ENCODE data around the gene PALLD. TPM values are rescaled to one million over a fixed set of nuclear protein-coding genes. Genes with fewer than 3 reads are reported as not detected.

Gene PALLD
- total RNA-seq, 1 experiment from 2014 or later = 20.9 TPM

GRCh38 chr4:168877511-168878491, 380.9 kb downstream of the PALLD start:
- DNase-seq (ENCODE audit: low read depth, low spot score) = no peak
- in situ Hi-C loops (cut with HindIII; ENCODE audit: low pct_unique_long_range_greater_than_20kb, low sequenced_read_pairs) = no loop called here

- in situ Hi-C loops (cut with HindIII; ENCODE audit: low pct_unique_long_range_greater_than_20kb, low sequenced_read_pairs) = no loop called here
- DNase-seq (ENCODE audit: low read depth, low spot score) = no peak
These were observed 381.8 kb downstream of the PALLD start for GRCh38 chr4:168878623-168879022.

- in situ Hi-C loops (cut with HindIII; ENCODE audit: low pct_unique_long_range_greater_than_20kb, low sequenced_read_pairs) = no loop called here
- no peak for DNase-seq (ENCODE audit: low read depth, low spot score)
These were observed 382.3 kb downstream of the PALLD start for GRCh38 chr4:168879188-168879587.

GRCh38 chr4:168880072-168880675, 383.3 kb downstream of the PALLD start:
- DNase-seq (ENCODE audit: low read depth, low spot score) = no peak
- in situ Hi-C loops (cut with HindIII; ENCODE audit: low pct_unique_long_range_greater_than_20kb, low sequenced_read_pairs) = no loop called here

- in situ Hi-C loops (cut with HindIII; ENCODE audit: low pct_unique_long_range_greater_than_20kb, low sequenced_read_pairs) = no loop called here
- no peak for DNase-seq (ENCODE audit: low read depth, low spot score)
These were observed 384.2 kb downstream of the PALLD start for GRCh38 chr4:168880811-168881595.

DNA sequence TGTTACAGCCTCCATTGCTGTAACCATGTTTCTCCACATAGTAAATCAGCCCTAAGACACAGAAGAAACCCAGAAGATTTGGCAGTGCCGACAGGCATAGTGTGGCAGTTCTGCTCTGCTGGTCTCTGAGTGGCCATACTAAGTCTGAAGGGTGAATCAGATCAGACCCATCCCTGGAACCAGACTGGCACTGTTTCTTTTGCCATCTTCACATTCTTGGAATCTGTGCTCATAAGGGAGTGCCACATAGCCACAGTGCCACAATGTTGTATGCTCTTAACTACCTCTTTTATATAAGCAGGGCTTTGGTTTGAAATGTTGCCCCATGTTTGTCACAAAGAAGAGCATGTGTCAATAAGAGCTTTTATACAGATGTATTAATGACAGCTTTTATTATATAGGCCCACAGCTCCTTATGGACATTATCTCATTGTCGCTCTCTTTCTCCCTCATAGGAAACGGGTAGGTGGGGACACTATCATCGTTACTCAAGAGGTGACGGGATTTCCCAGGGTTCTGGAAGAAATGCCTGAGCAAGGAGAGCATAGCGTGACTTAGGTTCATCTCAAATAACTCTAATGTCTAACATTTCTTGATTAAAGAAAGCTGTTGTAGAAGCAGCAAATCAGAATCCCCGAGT, 385.0 kb downstream of the PALLD start:
- no peak for DNase-seq (ENCODE audit: low read depth, low spot score)
- in situ Hi-C loops (cut with HindIII; ENCODE audit: low pct_unique_long_range_greater_than_20kb, low sequenced_read_pairs) = no loop called here

DNA sequence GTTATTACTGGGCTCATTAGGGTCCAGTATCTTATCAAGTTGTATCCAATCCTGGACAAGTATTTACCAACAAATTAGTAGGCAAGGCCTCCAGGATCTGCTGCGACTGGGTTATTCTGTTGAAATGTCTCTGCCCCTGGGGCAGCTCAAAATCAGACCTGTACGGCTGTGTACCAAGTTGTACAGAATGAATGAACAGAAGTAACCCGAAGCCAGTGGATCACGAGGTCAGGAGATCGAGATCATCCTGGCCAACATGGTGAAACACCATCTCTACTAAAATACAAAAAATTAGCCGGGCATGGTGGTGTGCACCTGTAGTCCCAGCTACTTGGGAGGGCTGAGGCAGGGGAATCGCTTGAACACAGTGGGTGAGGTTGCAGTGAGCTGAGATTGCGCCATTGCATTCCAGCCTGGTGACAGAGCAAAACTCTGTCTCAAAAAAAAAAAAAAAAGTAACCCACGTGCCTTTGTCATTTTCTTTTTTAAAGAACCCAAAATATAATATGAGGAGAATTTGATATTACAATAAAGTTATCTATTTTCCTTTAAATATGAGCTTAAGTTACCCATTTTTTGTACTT, 385.9 kb downstream of the PALLD start:
- in situ Hi-C loops (cut with HindIII; ENCODE audit: low pct_unique_long_range_greater_than_20kb, low sequenced_read_pairs) = no loop called here
- DNase-seq (ENCODE audit: low read depth, low spot score) = no peak

- in situ Hi-C loops (cut with HindIII; ENCODE audit: low pct_unique_long_range_greater_than_20kb, low sequenced_read_pairs) = no loop called here
- no peak for DNase-seq (ENCODE audit: low read depth, low spot score)
These were observed 386.7 kb downstream of the PALLD start for GRCh38 chr4:168883513-168883912.

GRCh38 chr4:168884251-168885124, 387.6 kb downstream of the PALLD start:
- no peak for DNase-seq (ENCODE audit: low read depth, low spot score)
- in situ Hi-C loops (cut with HindIII; ENCODE audit: low pct_unique_long_range_greater_than_20kb, low sequenced_read_pairs) = no loop called here

GRCh38 chr4:168885400-168885799, 388.5 kb downstream of the PALLD start:
- no peak for DNase-seq (ENCODE audit: low read depth, low spot score)
- in situ Hi-C loops (cut with HindIII; ENCODE audit: low pct_unique_long_range_greater_than_20kb, low sequenced_read_pairs) = no loop called here

- in situ Hi-C loops (cut with HindIII; ENCODE audit: low pct_unique_long_range_greater_than_20kb, low sequenced_read_pairs) = no loop called here
These were observed 389.5 kb downstream of the PALLD start for GRCh38 chr4:168886351-168886750.

DNA sequence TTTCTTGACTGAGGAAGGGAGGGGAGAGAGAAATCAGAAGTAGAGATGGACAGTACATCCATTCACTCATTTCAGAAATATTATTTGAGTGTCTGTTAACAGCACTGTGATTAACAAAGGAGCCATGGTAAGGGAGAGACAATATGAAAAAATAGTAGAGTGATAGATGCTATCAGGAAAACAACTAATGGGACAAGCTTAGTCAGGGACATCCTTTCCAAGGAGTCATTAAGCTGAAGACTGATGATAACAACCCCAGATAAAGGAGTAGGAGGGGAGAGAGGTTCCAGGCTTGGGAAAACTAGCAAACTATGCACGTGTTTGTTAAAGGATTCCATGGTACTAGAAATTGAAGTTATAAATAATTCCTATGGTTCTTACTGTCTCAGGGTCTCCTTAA, 391.0 kb downstream of the PALLD start:
- no peak for DNase-seq (ENCODE audit: low read depth, low spot score)
- in situ Hi-C loops (cut with HindIII; ENCODE audit: low pct_unique_long_range_greater_than_20kb, low sequenced_read_pairs) = no loop called here

More at GRCh38 chr4:168886351-168886750, 389.5 kb downstream of the PALLD start:
- no peak for DNase-seq (ENCODE audit: low read depth, low spot score)

- in situ Hi-C loops (cut with HindIII; ENCODE audit: low pct_unique_long_range_greater_than_20kb, low sequenced_read_pairs) = no loop called here
- DNase-seq (ENCODE audit: low read depth, low spot score) = no peak
These were observed 391.9 kb downstream of the PALLD start for GRCh38 chr4:168888715-168889215.

DNA sequence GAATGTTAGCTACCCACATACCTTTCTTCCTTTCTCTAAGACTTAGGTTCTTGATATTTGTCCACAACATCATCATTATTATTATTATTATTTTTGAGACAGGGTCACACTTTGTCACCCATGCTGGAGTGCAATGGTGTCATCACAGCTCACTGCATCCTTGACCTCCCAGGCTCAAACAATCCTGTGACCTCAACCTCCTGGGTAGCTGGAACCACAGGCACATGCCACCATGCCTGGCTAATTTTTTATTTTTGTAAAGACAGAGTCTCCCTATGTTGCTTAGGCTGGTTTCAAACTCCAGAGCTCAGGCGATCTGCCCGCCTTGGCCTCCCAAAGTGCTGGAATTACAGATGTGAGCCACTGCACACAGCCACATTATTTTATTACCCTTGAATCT, 394.2 kb downstream of the PALLD start:
- in situ Hi-C loops (cut with HindIII; ENCODE audit: low pct_unique_long_range_greater_than_20kb, low sequenced_read_pairs) = no loop called here

GRCh38 chr4:168891688-168892087, 394.8 kb downstream of the PALLD start:
- in situ Hi-C loops (cut with HindIII; ENCODE audit: low pct_unique_long_range_greater_than_20kb, low sequenced_read_pairs) = no loop called here
- DNase-seq (ENCODE audit: low read depth, low spot score) = no peak

More for the DNA sequence above, 394.2 kb downstream of the PALLD start:
- DNase-seq (ENCODE audit: low read depth, low spot score) = no peak

- DNase-seq (ENCODE audit: low read depth, low spot score) = no peak
- in situ Hi-C loops (cut with HindIII; ENCODE audit: low pct_unique_long_range_greater_than_20kb, low sequenced_read_pairs) = no loop called here
These were observed 395.6 kb downstream of the PALLD start for GRCh38 chr4:168892475-168892874.
